Esophagus muscularis mucosa (tissue), 4 donors: ENCODE measurements around the gene ANO3. TPM values are rescaled to one million over a fixed set of nuclear protein-coding genes. Genes with fewer than 3 reads are reported as not detected.

Experiments
- DNase-seq: peaks from one replicate; pipeline ENCODE4 v3.0.0-alpha.2; 2017; ENCODE audit errors: extremely low spot score
- H3K27ac ChIP-seq, 4 donors: fragments of 200-600 bp; sonication (generic); replicated peaks in 1 of 4; 1 replicate in 3 of 4; 2 replicates in 1 of 4; pipeline ENCODE4 v1.5.1; 2016 to 2019; ENCODE audit warnings: mild to moderate bottlenecking in 1 of 4
- H3K27me3 ChIP-seq, 4 donors: fragments of 200-600 bp; sonication (generic); one replicate each; pipeline versions ENCODE4 v1.5.1 to v1.6.0; 2016 to 2019
- H3K36me3 ChIP-seq, 4 donors: fragments of 200-600 bp; sonication (generic); one replicate each; pipeline ENCODE4 v1.5.1; 2016 to 2019
- H3K4me1 ChIP-seq, 4 donors: fragments of 200-600 bp; sonication (generic); one replicate each; pipeline ENCODE4 v1.5.1; 2016 to 2019
- H3K4me3 ChIP-seq, 4 donors: fragments of 200-600 bp; sonication (generic); 1 replicate in 2 of 4; 2 replicates in 2 of 4; pipeline ENCODE4 v1.5.1; 2016 to 2019; ENCODE audit warnings: mild to moderate bottlenecking in 4 of 4, moderate library complexity in 1 of 4
- H3K9me3 ChIP-seq, 4 donors: fragments of 200-600 bp; sonication (generic); 1 replicate in 3 of 4; 2 replicates in 1 of 4; pipeline ENCODE4 v1.5.1; 2016 to 2019
- EP300 ChIP-seq: sonication (generic); formaldehyde crosslinking; IDR thresholded peaks from one replicate; pipeline ENCODE4 v1.6.1; 2017; ENCODE audit warnings: antibody characterized with exemption
- POLR2A ChIP-seq: fragments of 450-650 bp; IDR thresholded peaks from one replicate; pipeline ENCODE4 v1.6.1; 2017; ENCODE audit warnings: antibody characterized with exemption, moderate library complexity, mild to moderate bottlenecking, low read depth
- POLR2AphosphoS5 ChIP-seq, 2 donors: sonication (generic); formaldehyde crosslinking; IDR thresholded peaks; one replicate each; pipeline ENCODE4 v1.6.1; 2017; ENCODE audit warnings: antibody characterized with exemption in 2 of 2
- WGBS: methylation state at CpG from one replicate; pipeline ENCODE4 v1.1.5; 2018; 5-methylcytosine and 5-hydroxymethylcytosine counted together
- intact Hi-C: fragments of 100-400 bp; cut with DNase I; formaldehyde crosslinking; loops from one replicate; pipeline ENCODE4 v1.15.1; 2023
- total RNA-seq, 4 donors: library from RNA; depleted of rRNA; stranded (reverse); fragments of >200 nt; gene quantifications; one replicate each; pipeline versions ENCODE4 v1.1.0 to v1.2.1, GENCODE V29; 2016
- TF ChIP-seq, protein P1 (sequence below), 3 experiments: fragments of 200-600 bp in 2 of 3; fragments of 450-650 bp in 1 of 3; sonication (generic) in 2 of 3; IDR thresholded peaks; one replicate each; pipeline ENCODE4 v1.5.1; 2017 to 2019; ENCODE audit warnings: antibody characterized with exemption in 3 of 3, mild to moderate bottlenecking in 2 of 3, moderate library complexity in 1 of 3

The ANO3 gene
- total RNA-seq, 4 donors from 2014 or later = 0.17 TPM; not detected in 3

DNA sequence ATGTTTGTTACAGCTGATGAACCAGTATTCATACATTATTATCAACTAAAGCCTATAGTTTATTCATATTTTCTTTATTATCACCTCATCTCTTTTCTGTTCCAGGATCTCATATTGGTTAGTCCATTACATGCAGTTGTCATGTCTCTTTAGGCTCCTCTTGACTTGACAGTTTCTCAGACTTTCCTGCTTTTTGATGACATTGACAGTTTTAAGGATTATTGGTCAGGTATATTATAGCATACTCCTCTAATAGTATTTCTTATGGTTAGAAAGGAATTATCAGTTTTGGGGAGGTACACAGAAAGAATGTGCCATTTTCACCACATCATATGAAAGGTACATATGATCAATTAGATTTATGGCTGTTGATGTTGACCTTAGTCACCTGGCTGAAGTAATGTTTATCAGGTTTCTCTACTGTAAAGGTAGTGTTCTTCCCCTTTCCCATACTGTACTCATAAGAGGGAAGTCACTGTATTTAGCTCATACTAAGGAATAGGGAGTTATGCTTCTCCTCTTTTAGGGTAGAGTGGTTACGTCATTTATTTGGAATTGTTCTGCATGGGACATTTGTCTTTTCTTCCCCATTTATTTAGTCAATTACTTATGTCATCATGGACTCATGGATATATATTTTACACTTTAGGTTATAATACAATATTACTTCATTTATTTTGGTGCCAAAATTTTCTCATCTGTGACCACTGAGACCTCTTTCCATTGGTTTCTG lies 9.4 kb upstream of the ANO3 start:
- WGBS = 93% methylated on average over 1 of the region's 1 CpG
- no peaks in the 10 kb centered on the region for H3K9me3 ChIP-seq
- intact Hi-C loops = no loop called here
- no peaks in the 10 kb centered on the region for H3K27me3 ChIP-seq
- H3K27ac ChIP-seq = no peak overlapping the region
- H3K4me3 ChIP-seq = no peak overlapping the region
- DNase-seq = no peak
- no peaks in the 10 kb centered on the region for H3K4me1 ChIP-seq
- no peaks in the 10 kb centered on the region for H3K36me3 ChIP-seq
- TF ChIP-seq EP300 (no peak), POLR2AphosphoS5 (IDR thresholded peaks at IDR 0.05) (no peak), POLR2A (no peak)
- TF ChIP-seq, protein P1, sequence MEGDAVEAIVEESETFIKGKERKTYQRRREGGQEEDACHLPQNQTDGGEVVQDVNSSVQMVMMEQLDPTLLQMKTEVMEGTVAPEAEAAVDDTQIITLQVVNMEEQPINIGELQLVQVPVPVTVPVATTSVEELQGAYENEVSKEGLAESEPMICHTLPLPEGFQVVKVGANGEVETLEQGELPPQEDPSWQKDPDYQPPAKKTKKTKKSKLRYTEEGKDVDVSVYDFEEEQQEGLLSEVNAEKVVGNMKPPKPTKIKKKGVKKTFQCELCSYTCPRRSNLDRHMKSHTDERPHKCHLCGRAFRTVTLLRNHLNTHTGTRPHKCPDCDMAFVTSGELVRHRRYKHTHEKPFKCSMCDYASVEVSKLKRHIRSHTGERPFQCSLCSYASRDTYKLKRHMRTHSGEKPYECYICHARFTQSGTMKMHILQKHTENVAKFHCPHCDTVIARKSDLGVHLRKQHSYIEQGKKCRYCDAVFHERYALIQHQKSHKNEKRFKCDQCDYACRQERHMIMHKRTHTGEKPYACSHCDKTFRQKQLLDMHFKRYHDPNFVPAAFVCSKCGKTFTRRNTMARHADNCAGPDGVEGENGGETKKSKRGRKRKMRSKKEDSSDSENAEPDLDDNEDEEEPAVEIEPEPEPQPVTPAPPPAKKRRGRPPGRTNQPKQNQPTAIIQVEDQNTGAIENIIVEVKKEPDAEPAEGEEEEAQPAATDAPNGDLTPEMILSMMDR (IDR thresholded peaks at IDR 0.05) = no peak

DNA sequence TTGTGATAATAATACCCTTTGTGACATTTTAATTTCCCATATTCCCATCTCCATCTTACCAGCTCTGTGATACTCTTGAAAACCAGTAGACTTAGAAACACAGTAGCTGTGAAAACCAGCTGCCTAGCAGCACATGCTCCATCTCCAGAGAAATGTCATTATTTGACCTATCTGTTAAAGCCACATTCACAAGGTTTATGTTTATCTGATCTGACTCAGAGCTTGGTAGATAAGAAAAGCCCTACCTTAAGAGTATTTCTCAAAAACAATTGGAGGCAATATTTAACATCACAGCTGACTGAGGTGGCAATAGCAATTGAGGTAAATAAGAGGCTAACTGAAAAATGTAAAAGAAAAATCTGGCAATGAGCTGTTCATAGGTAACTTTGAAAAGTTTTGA lies 8.1 kb upstream of the ANO3 start:
- Histone ChIP-seq H3K27ac (no peak overlapping the region), H3K4me3 (no peak overlapping the region), H3K36me3 (no peaks in the 10 kb centered on the region), H3K27me3 (no peaks in the 10 kb centered on the region), H3K4me1 (no peaks in the 10 kb centered on the region), H3K9me3 (no peaks in the 10 kb centered on the region)
- intact Hi-C loops = no loop called here
- DNase-seq = no peak
- TF ChIP-seq EP300 = no peak
- TF ChIP-seq POLR2AphosphoS5 (IDR thresholded peaks at IDR 0.05) = no peak
- TF ChIP-seq, protein P1 (IDR thresholded peaks at IDR 0.05) = no peak
- no peak for TF ChIP-seq POLR2A

DNA sequence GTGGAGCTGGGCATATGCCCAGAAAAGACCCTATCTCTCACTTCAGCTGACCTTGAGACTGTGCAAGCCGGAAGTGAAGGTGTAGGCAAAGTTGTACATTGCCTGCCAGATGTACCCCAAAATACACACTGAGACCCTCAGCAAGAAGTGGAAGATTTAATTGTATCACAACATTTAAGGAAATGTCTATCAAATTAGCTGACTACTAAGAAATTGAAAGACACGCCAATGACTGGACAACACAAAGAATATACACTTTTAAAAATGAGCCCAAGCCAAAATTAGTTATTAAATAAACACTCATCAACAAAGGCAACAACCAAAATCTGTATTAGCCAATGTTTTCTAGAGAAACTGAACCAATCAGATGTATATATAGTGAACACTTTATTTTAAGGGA lies 7.7 kb upstream of the ANO3 start:
- WGBS = 91% methylated on average over 2 of the region's 2 CpGs
- no peak for TF ChIP-seq EP300
- no peak for TF ChIP-seq POLR2A
- TF ChIP-seq, protein P1 (IDR thresholded peaks at IDR 0.05) = no peak
- no peak for TF ChIP-seq POLR2AphosphoS5 (IDR thresholded peaks at IDR 0.05)

DNA sequence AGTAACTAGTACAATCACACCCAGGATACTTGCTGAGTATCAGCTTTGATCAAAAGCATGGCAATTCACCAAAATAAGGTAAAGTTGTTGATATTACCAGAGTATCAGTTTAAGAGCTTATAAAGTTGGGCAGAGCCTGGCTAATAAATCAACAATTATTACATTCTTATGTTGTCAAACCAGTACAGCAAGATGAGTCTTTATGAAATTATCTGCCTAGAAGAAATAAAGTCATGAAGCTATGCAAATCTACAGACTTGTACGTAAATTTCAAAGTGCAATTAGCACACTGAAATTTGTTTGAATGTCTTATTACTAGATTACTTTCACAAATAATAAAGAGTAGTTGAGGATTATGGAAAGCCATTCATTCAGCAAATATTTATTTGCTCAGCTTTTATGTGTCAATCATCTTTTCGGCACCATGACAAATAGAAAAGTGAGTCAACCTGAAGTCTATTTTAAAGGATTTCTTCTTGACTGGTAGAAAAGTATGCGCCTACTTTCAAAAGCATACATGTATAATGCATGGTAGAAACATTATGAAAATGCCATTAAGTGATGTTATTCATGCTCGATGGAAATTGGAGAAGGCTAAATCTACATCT lies 5.0 kb upstream of the ANO3 start:
- Histone ChIP-seq H3K27me3 (no peaks in the 10 kb centered on the region), H3K4me1 (peaks cover 0 to 7% (median 4%) of the 10 kb centered on the region in 4 donors), H3K27ac (no peak overlapping the region), H3K4me3 (no peak overlapping the region), H3K9me3 (no peaks in the 10 kb centered on the region), H3K36me3 (no peaks in the 10 kb centered on the region)
- no peak for DNase-seq
- TF ChIP-seq, protein P1 (IDR thresholded peaks at IDR 0.05) = no peak
- TF ChIP-seq EP300 (no peak), POLR2AphosphoS5 (IDR thresholded peaks at IDR 0.05) (no peak), POLR2A (no peak)
- WGBS = 94% methylated on average over 4 of the region's 4 CpGs
- intact Hi-C loops = no loop called here

More for the DNA sequence above, 7.7 kb upstream of the ANO3 start:
- H3K27ac ChIP-seq = no peak overlapping the region
- intact Hi-C loops = no loop called here
- H3K27me3 ChIP-seq = no peaks in the 10 kb centered on the region
- no peaks in the 10 kb centered on the region for H3K9me3 ChIP-seq
- H3K36me3 ChIP-seq = no peaks in the 10 kb centered on the region
- no peak for DNase-seq
- no peak overlapping the region for H3K4me3 ChIP-seq
- H3K4me1 ChIP-seq = no peaks in the 10 kb centered on the region
